ENCODE data around the gene CNTN4. TPM values are rescaled to one million over a fixed set of nuclear protein-coding genes. Genes with fewer than 3 reads are reported as not detected.
A peak's percentile ranks its signal among the peaks of the same experiment; 100 is the strongest.

Gene CNTN4
- total RNA-seq, 1 donor: under 0.01 TPM

DNA sequence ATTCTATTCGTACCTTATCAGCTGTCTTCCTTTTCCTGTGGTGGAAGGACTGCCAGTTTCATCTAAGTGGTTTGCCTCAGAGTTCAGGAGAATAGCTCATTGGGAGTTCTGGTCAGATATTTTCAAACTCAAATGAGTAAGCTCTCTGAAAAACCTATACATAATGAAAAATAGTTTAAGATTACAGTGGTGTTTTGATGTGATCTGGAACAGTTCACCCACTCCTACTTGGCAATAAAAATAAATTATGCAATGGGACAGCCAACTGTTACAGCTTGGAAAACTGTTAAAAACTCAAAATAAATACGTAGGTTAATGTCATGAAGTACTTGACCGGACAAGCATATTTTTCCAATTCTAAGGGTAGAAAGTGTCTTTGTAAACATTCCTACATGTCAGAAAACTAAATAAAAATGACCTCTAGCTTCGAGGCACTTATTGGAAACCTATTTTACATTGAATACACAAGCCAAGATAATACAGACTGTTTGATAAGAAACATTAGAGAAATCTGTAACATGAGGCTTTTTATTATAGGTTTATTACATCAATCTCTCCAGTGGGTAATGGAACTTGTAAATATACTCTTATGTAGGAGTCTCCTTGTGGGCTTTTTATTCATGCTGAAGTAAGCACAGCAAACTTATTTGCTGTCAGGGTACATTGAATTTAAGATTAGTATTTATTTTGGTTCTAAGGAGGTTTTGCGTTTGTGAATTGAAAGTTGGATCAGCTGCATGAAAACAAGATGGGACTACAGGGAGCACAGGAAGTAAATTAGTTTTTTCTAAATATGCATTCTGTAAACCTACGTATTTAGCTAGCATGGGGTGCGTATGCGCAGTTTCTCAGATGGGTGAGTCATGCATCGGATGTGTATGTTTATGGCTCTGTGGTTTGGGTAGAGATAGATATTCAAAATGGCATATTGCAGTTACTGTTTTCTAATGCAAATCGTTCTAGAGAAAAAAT lies 558.4 kb downstream of the CNTN4 start:
- Histone ChIP-seq H3K27ac (ENCODE audit: low read depth, low read length) (no peak overlapping the region), H3K36me3 (ENCODE audit: insufficient read depth, low read length) (no peaks in the 10 kb centered on the region), H3K9me3 (ENCODE audit: low read depth, low read length) (no peaks in the 10 kb centered on the region), H3K4me1 (ENCODE audit: insufficient read depth, low read length) (no peaks in the 10 kb centered on the region), H3K4me2 (ENCODE audit: insufficient read depth, low read length) (no peak overlapping the region), H2AFZ (ENCODE audit: low read length) (no peak overlapping the region), H4K20me1 (ENCODE audit: insufficient read depth, low read length) (no peaks in the 10 kb centered on the region), H3K4me3 (ENCODE audit: insufficient read depth, low read length) (no peak overlapping the region), H3K27me3 (ENCODE audit: insufficient read depth, low read length) (no peaks in the 10 kb centered on the region), H3K79me2 (ENCODE audit: insufficient read depth, low read length) (no peaks in the 10 kb centered on the region)
- TF ChIP-seq, protein P1, sequence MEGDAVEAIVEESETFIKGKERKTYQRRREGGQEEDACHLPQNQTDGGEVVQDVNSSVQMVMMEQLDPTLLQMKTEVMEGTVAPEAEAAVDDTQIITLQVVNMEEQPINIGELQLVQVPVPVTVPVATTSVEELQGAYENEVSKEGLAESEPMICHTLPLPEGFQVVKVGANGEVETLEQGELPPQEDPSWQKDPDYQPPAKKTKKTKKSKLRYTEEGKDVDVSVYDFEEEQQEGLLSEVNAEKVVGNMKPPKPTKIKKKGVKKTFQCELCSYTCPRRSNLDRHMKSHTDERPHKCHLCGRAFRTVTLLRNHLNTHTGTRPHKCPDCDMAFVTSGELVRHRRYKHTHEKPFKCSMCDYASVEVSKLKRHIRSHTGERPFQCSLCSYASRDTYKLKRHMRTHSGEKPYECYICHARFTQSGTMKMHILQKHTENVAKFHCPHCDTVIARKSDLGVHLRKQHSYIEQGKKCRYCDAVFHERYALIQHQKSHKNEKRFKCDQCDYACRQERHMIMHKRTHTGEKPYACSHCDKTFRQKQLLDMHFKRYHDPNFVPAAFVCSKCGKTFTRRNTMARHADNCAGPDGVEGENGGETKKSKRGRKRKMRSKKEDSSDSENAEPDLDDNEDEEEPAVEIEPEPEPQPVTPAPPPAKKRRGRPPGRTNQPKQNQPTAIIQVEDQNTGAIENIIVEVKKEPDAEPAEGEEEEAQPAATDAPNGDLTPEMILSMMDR (IDR thresholded peaks at IDR 0.05; ENCODE audit: extremely low read depth, low read depth, low read length): no peak
- DNase-seq (ENCODE audit: insufficient read length, low spot score, missing footprints): no peak

DNA sequence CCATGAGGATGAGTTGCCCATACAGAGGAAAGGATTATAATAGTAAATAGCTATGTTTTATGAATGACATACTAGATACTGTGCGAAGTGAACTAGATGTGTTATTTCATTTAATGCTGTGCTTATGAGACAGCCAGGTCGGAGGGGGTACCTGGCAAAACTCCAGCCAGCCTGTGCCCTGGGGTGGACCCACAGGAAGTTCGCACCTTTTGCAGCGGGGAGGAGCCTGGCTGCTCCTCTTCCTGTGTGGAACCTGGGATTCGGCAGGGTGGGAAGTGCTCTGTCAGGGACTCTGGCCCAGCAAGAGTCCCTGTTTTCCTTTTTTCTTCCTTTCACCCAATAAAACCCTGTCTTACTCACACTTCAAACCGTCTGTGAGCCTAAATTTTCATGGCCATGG lies 559.3 kb downstream of the CNTN4 start:
- H3K9me3 ChIP-seq (ENCODE audit: low read depth, low read length): no peaks in the 10 kb centered on the region
- H3K4me3 ChIP-seq (ENCODE audit: insufficient read depth, low read length): no peak overlapping the region
- H3K4me1 ChIP-seq (ENCODE audit: insufficient read depth, low read length): no peaks in the 10 kb centered on the region
- no peak overlapping the region for H3K27ac ChIP-seq (ENCODE audit: low read depth, low read length)
- no peak overlapping the region for H2AFZ ChIP-seq (ENCODE audit: low read length)
- H3K4me2 ChIP-seq (ENCODE audit: insufficient read depth, low read length): no peak overlapping the region
- no peaks in the 10 kb centered on the region for H3K27me3 ChIP-seq (ENCODE audit: insufficient read depth, low read length)
- TF ChIP-seq, protein P1 (IDR thresholded peaks at IDR 0.05; ENCODE audit: extremely low read depth, low read depth, low read length): no peak
- no peaks in the 10 kb centered on the region for H3K79me2 ChIP-seq (ENCODE audit: insufficient read depth, low read length)
- peak; percentile 11 for DNase-seq (ENCODE audit: insufficient read length, low spot score, missing footprints)
- H4K20me1 ChIP-seq (ENCODE audit: insufficient read depth, low read length): no peaks in the 10 kb centered on the region
- H3K36me3 ChIP-seq (ENCODE audit: insufficient read depth, low read length): no peaks in the 10 kb centered on the region

DNA sequence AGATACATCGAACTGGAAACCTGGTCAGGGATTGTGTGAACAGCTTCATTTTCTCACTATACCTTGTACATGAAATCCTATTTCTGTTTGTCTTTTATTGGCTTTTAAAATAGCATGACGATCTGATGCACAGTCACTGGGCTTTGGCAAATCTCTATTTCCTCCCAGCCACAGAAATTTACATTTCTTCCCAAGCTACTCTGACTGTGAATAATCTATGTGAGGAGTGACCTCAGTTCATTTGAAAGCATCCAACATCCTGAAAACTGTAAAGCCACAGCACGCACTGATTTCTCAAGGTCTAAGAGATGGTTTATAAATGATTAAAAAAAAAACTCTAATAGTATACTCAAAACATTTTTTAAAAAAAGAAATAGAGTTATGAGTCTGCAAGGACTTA lies 561.2 kb downstream of the CNTN4 start:
- no peaks in the 10 kb centered on the region for H3K9me3 ChIP-seq (ENCODE audit: low read depth, low read length)
- DNase-seq (ENCODE audit: insufficient read length, low spot score, missing footprints): no peak
- H3K4me3 ChIP-seq (ENCODE audit: insufficient read depth, low read length): no peak overlapping the region
- H3K4me1 ChIP-seq (ENCODE audit: insufficient read depth, low read length): no peaks in the 10 kb centered on the region
- H4K20me1 ChIP-seq (ENCODE audit: insufficient read depth, low read length): no peaks in the 10 kb centered on the region
- H3K36me3 ChIP-seq (ENCODE audit: insufficient read depth, low read length): no peaks in the 10 kb centered on the region
- no peak overlapping the region for H3K4me2 ChIP-seq (ENCODE audit: insufficient read depth, low read length)
- H3K79me2 ChIP-seq (ENCODE audit: insufficient read depth, low read length): no peaks in the 10 kb centered on the region
- TF ChIP-seq, protein P1 (IDR thresholded peaks at IDR 0.05; ENCODE audit: extremely low read depth, low read depth, low read length): no peak
- no peak overlapping the region for H3K27ac ChIP-seq (ENCODE audit: low read depth, low read length)
- no peak overlapping the region for H2AFZ ChIP-seq (ENCODE audit: low read length)
- H3K27me3 ChIP-seq (ENCODE audit: insufficient read depth, low read length): no peaks in the 10 kb centered on the region

DNA sequence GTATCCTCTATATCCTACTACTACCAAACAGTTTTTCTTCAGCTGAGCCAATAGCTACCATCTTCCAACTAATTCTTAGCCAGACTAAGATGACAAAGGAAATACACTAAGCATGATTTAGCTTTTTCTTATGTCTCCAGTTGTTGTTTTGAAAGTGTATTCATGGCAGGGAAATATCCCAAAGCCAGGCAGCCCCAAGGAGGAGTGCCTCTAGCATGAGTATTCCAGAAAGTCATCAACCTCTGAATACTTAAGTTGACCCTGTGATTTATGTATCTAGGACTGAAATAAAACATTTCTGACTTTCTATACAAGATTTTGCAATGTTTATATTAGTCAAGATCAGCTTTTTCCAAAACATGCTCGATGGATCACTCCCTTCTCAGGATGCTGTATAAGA lies 562.4 kb downstream of the CNTN4 start:
- H2AFZ ChIP-seq (ENCODE audit: low read length): no peak overlapping the region
- H3K79me2 ChIP-seq (ENCODE audit: insufficient read depth, low read length): no peaks in the 10 kb centered on the region
- no peaks in the 10 kb centered on the region for H4K20me1 ChIP-seq (ENCODE audit: insufficient read depth, low read length)
- TF ChIP-seq, protein P1 (IDR thresholded peaks at IDR 0.05; ENCODE audit: extremely low read depth, low read depth, low read length): no peak
- H3K36me3 ChIP-seq (ENCODE audit: insufficient read depth, low read length): no peaks in the 10 kb centered on the region
- no peak overlapping the region for H3K4me2 ChIP-seq (ENCODE audit: insufficient read depth, low read length)
- no peak overlapping the region for H3K27ac ChIP-seq (ENCODE audit: low read depth, low read length)
- DNase-seq (ENCODE audit: insufficient read length, low spot score, missing footprints): no peak
- H3K27me3 ChIP-seq (ENCODE audit: insufficient read depth, low read length): no peaks in the 10 kb centered on the region
- H3K4me3 ChIP-seq (ENCODE audit: insufficient read depth, low read length): no peak overlapping the region
- no peaks in the 10 kb centered on the region for H3K9me3 ChIP-seq (ENCODE audit: low read depth, low read length)
- no peaks in the 10 kb centered on the region for H3K4me1 ChIP-seq (ENCODE audit: insufficient read depth, low read length)

Measured in osteoblast (primary cell).